Lower leg skin (tissue), 4 donors: Measurements from ENCODE around the gene GPC6. TPM values are rescaled to one million over a fixed set of nuclear protein-coding genes. Genes with fewer than 3 reads are reported as not detected.

Experiments used
- DNase-seq, 2 donors: peaks; one replicate each; pipeline ENCODE4 v3.0.0-alpha.2; 2019; ENCODE audit warnings: low spot score in 2 of 2
- H3K4me3 ChIP-seq: fragments of 200-600 bp; sonication (generic); 2 replicates; pipeline ENCODE4 v1.5.1; 2017; ENCODE audit warnings: mild to moderate bottlenecking, low read depth; ENCODE audit not compliant: poor library complexity, severe bottlenecking
- CTCF ChIP-seq, 3 donors: fragments of 450-650 bp; IDR thresholded peaks; one replicate each; pipeline ENCODE4 v1.5.1; 2016; ENCODE audit warnings: antibody characterized with exemption in 3 of 3, mild to moderate bottlenecking in 3 of 3, moderate library complexity in 2 of 3
- POLR2A ChIP-seq, 2 donors: fragments of 450-650 bp; IDR thresholded peaks; one replicate each; pipeline ENCODE4 v1.6.1; 2016 to 2017; ENCODE audit warnings: antibody characterized with exemption in 2 of 2, mild to moderate bottlenecking in 1 of 2, moderate library complexity in 1 of 2
- WGBS, 2 donors: methylation state at CpG; one replicate each; pipeline ENCODE4 v1.1.5; 2018; 5-methylcytosine and 5-hydroxymethylcytosine counted together
- intact Hi-C: fragments of 100-400 bp; cut with DNase I; formaldehyde crosslinking; loops from one replicate; pipeline ENCODE4 v1.15.0; 2023; ENCODE audit warnings: low total_unique reads
- total RNA-seq, 4 donors: library from RNA; depleted of rRNA; stranded (reverse); fragments of >200 nt; gene quantifications; one replicate each; pipeline ENCODE4 v1.1.0, GENCODE V29; 2016

Gene GPC6
- total RNA-seq, 4 donors from 2014 or later, result 1.4 to 5.2 (median 2.5) TPM

GRCh38 chr13:93270769-93271742, 44.4 kb downstream of the GPC6 start:
- DNase-seq, result no peak
- intact Hi-C loops, result no loop called here
- TF ChIP-seq POLR2A (IDR thresholded peaks at IDR 0.05), result no peak
- TF ChIP-seq CTCF (IDR thresholded peaks at IDR 0.05), result no peak
- H3K4me3 ChIP-seq, result no peak overlapping the region
- WGBS, 2 donors, result 59 to 74% methylated on average over 5 of the region's 5 CpGs

- TF ChIP-seq POLR2A (IDR thresholded peaks at IDR 0.05) (no peak), CTCF (IDR thresholded peaks at IDR 0.05) (no peak)
- intact Hi-C loops, result no loop called here
- DNase-seq, result no peak
- no peak overlapping the region for H3K4me3 ChIP-seq
- WGBS, 2 donors, result 60 to 67% methylated on average over 1 of the region's 1 CpG
Measured at GRCh38 chr13:93279982-93280381, 53.4 kb downstream of the GPC6 start.

- DNase-seq, result no peak
- no peak overlapping the region for H3K4me3 ChIP-seq
- intact Hi-C loops, result no loop called here
- WGBS, 2 donors, result 93 to 96% methylated on average over 8 of the region's 8 CpGs
- no peak for TF ChIP-seq POLR2A (IDR thresholded peaks at IDR 0.05)
- no peak for TF ChIP-seq CTCF (IDR thresholded peaks at IDR 0.05)
Measured at GRCh38 chr13:93280688-93281087, 54.1 kb downstream of the GPC6 start.

GRCh38 chr13:93283255-93283654, 56.6 kb downstream of the GPC6 start:
- no peak overlapping the region for H3K4me3 ChIP-seq
- WGBS, 2 donors, result 65 to 88% methylated on average over 4 of the region's 4 CpGs
- TF ChIP-seq CTCF (IDR thresholded peaks at IDR 0.05) (no peak), POLR2A (IDR thresholded peaks at IDR 0.05) (no peak)
- no peak for DNase-seq
- intact Hi-C loops, result no loop called here

GRCh38 chr13:93284064-93284463, 57.5 kb downstream of the GPC6 start:
- no peak for TF ChIP-seq CTCF (IDR thresholded peaks at IDR 0.05)
- TF ChIP-seq POLR2A (IDR thresholded peaks at IDR 0.05), result no peak
- no peak for DNase-seq
- no peak overlapping the region for H3K4me3 ChIP-seq
- intact Hi-C loops, result no loop called here
- 68 to 83% methylated on average over 1 of the region's 1 CpG for WGBS, 2 donors
